HEK293T (cell line): ENCODE data around the gene RPE65.

Experiments
- ARNT ChIP-seq: fragments of 450-650 bp; IDR thresholded peaks from 2 replicates; pipeline ENCODE4 v1.6.1; 2017; ENCODE audit warnings: mild to moderate bottlenecking
- BHLHE40 ChIP-seq: fragments of 450-650 bp; IDR thresholded peaks from 2 replicates; pipeline ENCODE4 v1.6.1; 2016; ENCODE audit warnings: mild to moderate bottlenecking, moderate library complexity, borderline replicate concordance
- CTBP1 ChIP-seq: fragments of 450-650 bp; IDR thresholded peaks from 2 replicates; pipeline ENCODE4 v1.6.1; 2016; ENCODE audit warnings: borderline replicate concordance
- FOXA1 ChIP-seq: fragments of 450-650 bp; IDR thresholded peaks from 2 replicates; pipeline ENCODE4 v1.6.1; 2016; ENCODE audit warnings: mild to moderate bottlenecking
- FOXK2 ChIP-seq: fragments of 450-650 bp; IDR thresholded peaks from 2 replicates; pipeline ENCODE4 v1.6.1; 2016; ENCODE audit warnings: mild to moderate bottlenecking
- L3MBTL2 ChIP-seq: fragments of 450-650 bp; conservative IDR thresholded peaks from 2 replicates; pipeline ENCODE4 v1.6.1; 2016; ENCODE audit warnings: mild to moderate bottlenecking
- SP1 ChIP-seq: fragments of 450-650 bp; IDR thresholded peaks from 2 replicates; pipeline ENCODE4 v1.6.1; 2017
- SUZ12 ChIP-seq: fragments of 450-650 bp; IDR thresholded peaks from 2 replicates; pipeline ENCODE4 v1.6.1; 2016; ENCODE audit warnings: mild to moderate bottlenecking
- TARDBP ChIP-seq: fragments of 450-650 bp; IDR thresholded peaks from 2 replicates; pipeline ENCODE4 v1.6.1; 2016
- TF ChIP-seq, protein P1 (sequence below): fragments of 450-650 bp; IDR thresholded peaks from 2 replicates; pipeline ENCODE4 v1.6.1; 2016

DNA sequence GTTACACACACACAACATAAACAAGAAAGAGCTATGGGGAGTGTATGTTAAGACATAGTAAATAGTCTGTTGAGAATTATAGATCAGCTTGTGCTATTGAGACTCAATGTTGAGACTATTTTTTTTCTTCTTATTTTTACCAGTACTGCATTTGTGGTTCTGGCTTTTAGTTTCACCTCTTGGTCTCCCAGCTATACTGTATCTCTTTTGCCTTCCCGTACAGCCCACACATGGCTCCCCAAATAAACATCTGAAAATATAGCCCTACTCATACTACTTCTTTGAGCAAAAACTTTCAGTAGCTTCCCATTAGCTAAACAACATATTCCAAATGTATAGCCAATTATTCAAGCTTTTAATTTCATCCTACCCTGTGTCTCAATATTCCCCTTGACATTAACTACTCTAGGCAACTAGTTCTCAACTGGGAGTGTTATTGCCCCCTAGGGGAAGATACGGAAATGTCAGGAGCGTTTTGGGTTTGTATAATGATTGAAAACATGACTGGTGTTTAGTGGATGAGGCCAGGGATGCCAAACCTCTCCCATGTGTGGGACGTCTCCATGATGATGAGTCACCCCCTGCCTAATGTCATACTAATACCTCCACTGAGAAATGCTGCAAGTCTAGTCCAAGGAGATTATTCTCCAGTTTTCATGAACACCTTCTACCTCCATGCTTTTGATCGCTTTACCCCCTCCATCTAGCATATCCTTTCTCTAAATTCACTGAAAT lies 6.8 kb downstream of the RPE65 start:
- TF ChIP-seq ARNT (no peak), SP1 (no peak), CTBP1 (no peak), FOXA1 (no peak), SUZ12 (no peak), FOXK2 (no peak), TARDBP (no peak), L3MBTL2 (no peak), BHLHE40 (no peak)
- TF ChIP-seq, protein P1, sequence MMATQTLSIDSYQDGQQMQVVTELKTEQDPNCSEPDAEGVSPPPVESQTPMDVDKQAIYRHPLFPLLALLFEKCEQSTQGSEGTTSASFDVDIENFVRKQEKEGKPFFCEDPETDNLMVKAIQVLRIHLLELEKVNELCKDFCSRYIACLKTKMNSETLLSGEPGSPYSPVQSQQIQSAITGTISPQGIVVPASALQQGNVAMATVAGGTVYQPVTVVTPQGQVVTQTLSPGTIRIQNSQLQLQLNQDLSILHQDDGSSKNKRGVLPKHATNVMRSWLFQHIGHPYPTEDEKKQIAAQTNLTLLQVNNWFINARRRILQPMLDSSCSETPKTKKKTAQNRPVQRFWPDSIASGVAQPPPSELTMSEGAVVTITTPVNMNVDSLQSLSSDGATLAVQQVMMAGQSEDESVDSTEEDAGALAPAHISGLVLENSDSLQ = 0 out of 2 replicates have a peak, but pooled peaks have one; percentile 5
